IPS-18c (cell line): Measurements from ENCODE around the gene HYDIN.

ENCODE experiments used
- H3K4me3 ChIP-seq: 2 replicates; pipeline ENCODE4 v1.7.0; 2013; ENCODE audit warnings: low read depth, mild to moderate bottlenecking, low read length, moderate library complexity; ENCODE audit not compliant: insufficient read depth
- H3K9me3 ChIP-seq: one replicate; pipeline ENCODE4 v1.6.1; 2013; ENCODE audit warnings: mild to moderate bottlenecking, low read length, moderate library complexity; ENCODE audit not compliant: control insufficient read depth, insufficient read depth

Gene HYDIN

DNA sequence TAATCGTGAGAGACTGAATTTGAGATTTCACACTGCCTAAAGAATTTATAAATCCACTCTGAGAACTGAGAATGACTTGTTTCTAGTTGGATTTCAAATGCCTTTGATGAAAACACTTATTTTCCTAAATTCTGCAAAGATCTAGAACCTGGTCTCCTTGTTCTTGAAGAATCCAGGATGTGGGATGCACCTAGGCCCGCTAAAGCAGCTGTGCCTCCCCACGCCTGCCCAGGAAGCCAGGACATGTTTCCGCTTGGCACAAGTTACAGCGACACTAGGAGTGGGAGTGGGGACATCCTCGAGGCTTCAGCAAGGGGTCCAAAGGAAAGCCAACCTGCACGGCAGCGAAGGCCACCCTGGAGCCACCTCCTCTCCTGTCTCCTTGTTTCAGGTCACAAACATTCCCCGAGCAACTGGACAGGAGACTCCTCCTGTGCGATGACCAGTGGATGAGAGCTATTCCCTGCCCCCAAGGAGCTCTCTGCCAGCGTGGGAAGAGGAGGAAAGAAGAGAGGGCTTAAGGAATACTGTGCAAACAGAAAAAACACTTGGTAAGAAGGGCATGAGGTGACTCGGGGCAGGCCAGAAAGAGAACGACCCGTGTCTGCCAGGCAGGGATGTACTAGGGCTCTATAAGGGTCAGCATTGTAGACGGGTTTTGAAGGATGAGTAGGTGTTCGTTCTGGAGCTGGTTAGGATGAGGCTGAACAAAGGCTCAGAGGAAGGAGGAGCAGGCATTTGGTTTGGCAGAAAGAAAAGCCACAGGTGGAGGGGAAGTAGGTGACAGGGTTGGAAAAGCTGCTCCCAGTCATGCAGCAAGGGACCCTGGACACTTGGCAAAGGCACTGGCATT is 440.7 kb downstream of the HYDIN start:
- Histone ChIP-seq H3K4me3 (no peak overlapping the region), H3K9me3 (no peaks in the 10 kb centered on the region)

DNA sequence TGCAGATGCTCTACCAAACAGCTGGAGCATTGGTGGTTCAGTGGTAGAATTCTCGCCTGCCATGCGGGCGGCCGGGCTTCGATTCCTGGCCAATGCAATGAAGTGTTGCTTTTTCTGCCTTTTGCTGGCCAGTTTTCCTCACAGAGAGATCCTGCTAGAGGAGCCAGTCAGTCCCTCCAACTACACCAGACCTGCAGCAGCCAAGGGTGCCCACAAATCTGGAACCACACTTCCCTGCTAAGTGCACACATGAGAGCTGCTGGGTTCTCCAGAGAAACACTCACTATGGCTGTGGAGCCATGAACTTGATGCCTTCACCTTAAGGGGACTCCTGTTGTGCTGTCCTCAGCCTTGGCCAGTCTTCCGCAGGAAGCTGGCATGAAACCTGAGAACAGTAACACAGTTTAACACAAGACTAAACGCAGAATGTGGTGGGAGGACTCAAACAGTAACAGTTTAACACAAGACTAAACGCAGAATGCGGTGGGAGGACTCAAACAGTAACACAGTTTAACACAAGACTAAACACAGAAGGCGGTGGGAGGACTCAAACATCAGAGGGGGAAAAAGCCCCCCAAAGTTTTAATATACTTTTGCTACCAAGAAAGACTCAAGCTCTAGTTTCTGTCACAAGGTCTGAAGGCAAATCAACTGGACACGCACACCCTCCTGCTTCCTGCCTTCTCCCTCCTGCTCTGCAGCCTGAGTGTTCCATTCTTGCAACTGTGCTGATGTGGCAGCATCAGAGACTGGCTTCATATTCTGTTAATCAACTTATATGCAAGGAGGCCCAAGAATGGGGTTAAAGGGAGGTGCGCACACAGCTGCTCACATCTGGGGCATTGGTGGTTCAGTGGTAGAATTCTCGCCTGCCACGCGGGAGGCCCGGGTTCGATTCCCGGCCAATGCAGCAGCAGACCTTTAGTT is 441.6 kb downstream of the HYDIN start:
- Histone ChIP-seq H3K9me3 (no peaks in the 10 kb centered on the region), H3K4me3 (no peak overlapping the region)

DNA sequence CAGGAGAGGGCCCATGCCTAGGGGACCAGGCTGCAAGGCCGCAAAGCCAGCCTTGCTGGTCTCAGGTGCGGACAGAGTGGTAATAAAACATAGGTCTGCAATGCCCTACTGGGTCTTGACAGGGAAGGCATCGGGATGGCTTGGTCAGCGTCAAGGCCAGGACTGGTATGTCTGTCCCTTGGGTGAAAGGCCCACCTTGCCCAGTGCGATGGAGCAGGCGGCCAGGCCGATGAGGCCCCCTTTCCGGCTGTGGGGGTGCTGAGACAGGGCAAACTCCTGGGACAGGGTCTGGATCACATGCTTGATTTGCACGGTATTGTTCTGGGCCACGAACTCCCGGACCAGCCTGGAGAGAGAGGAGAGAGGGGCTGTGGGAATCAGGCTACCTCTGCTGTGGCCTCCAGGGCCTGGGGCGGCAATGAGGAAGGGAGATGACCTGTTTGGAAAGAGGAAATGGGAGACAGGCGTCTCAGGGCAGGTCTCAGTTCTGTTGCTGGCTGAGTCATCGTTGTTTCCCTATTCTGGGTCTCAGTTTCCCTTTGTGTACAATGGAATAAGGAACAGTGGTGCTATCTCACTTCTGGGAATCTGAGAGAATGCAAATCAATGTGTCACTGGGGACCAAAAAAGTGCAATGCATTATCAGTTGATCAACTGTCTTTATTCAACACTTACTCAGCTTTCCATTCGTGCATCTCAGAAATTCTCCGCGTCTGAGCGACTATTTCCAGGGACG is 444.3 kb downstream of the HYDIN start:
- Histone ChIP-seq H3K9me3 (no peaks in the 10 kb centered on the region), H3K4me3 (no peak overlapping the region)

DNA sequence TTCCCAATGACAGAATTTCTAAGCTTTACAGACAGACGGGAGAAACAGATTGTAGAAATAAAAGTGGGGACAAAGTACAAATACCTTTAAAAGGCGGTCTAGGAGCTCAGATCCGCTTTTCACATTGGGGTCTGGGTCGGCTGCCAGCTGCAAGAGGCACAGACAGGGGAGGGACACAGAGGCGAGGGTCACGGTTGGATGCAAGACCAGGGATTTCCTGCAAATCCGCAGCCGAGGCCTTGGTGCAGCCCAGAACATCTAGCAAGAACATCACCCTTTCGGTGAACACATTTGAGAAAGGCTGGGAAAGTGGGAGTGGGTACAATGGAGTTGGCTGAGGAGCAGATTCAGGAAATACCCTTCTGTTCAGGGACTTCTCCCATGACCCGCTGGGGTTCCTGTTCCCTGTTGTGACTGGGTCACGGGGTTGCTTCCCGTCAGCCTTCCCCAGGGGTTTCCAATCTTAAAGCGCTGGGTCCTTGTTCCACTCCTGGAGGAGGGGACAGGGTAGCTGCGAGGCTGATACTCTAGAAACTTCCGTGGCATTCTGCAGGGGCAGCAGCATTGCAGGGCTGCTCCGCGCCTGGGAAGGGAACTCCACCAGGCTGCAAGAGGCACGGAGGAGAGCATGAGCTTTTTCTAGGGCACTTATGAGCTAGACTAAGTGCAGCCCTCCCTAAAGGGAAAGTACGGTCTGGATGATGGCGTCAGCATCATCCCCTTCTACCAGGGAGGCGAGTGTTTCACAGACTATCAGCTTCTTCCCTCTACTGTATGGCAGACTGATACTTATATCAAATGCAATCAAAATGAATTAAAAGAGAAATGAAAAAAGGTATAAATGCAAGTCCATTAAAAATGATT is 445.6 kb downstream of the HYDIN start:
- Histone ChIP-seq H3K4me3 (no peak overlapping the region), H3K9me3 (no peaks in the 10 kb centered on the region)

DNA sequence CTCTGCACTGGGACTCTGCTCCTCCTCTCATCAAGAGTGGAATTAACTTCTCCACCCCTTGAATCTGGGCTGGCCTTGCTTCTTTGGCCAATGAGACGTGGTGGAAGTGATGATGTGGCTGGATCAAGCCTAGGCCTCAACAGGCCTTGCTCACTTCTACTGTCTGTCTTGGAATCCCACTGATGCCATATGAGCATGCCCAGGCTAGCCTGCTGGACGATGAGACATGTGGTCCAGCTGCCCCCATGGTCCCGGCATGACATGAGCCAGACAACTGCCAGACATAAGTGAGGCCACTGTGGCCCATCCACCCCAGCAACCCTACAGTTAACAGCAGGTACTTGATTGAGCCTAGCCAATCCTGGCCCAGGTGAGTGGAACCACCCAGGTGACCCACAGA is 448.3 kb downstream of the HYDIN start:
- Histone ChIP-seq H3K9me3 (no peaks in the 10 kb centered on the region), H3K4me3 (no peak overlapping the region)

DNA sequence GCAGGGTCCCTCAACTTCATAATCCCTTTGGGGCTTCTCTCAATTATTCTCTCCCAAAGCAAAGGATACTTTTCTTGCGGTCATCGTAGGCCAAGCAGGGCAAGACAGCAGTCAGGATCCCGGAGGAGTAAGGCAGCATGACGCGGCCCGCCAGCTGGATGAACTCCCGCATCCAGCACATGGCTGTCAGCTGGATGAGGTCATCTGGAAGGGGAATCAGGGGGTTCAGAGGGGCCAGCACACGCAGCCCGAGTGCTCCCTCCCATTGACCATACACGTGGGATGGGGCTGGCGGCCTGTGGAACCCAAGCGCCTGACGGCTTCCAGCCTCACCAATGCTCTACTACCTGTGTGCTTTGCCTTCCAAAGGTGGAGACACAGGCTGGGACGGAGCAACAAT is 448.7 kb downstream of the HYDIN start:
- H3K9me3 ChIP-seq: no peaks in the 10 kb centered on the region
- no peak overlapping the region for H3K4me3 ChIP-seq

DNA sequence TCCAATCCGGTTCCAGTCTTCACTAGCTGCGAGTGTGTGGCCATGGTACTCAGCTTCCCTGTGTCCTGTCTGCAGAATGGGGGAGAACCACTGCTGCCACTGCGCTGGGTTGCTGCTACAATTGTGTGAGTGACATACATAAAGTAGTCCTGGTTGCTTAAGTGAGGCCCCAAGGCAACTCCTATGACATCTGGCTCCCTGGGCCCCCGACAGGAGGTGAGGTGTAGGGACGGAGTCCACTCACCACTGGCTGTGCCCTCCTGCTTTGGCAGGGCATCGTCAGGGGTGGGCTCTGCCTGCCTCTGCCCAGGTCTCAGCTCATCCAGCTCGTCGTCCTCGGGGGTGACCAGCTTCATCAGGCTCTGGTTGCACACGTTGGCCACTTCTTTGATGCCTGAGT is 450.0 kb downstream of the HYDIN start:
- Histone ChIP-seq H3K4me3 (no peak overlapping the region), H3K9me3 (no peaks in the 10 kb centered on the region)

DNA sequence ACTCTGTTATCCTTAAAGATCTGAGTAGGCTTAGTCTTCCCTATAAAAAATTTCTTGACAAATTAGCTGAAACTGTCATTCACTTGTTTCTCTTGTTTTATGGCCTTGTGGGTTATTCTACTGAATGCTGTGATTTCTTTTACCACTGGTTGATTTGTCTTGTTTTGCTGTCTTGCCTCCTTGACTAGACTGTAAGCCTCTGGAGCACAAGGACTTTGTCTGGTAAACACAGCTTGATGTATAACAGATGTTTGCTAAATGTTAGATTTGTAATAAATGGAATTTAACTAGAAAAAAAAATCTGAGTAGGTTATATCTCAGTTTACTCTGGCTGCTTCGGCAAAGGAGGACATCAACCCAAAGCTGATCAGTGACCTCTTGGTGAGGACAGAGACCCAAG is 451.2 kb downstream of the HYDIN start:
- H3K4me3 ChIP-seq: no peak overlapping the region
- no peaks in the 10 kb centered on the region for H3K9me3 ChIP-seq

DNA sequence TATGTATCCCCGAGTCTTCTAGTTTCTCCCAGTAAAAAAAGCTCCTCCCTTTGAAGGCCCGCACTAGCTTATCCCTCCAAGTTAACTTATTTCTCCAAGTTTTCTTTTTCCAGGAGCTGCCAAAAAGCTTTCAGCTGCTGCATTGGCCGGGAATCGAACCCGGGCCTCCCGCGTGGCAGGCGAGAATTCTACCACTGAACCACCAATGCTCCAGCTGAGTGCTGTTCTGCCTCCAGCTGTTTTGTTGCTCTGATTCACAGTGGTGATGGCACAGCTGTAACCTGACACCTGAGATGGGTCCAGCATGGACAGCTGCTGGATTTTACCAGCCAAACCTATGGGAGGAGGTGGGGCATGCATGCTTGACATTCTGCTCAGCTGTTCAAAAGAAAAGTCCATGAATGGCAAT is 451.6 kb downstream of the HYDIN start:
- Histone ChIP-seq H3K4me3 (no peak overlapping the region), H3K9me3 (no peaks in the 10 kb centered on the region)

DNA sequence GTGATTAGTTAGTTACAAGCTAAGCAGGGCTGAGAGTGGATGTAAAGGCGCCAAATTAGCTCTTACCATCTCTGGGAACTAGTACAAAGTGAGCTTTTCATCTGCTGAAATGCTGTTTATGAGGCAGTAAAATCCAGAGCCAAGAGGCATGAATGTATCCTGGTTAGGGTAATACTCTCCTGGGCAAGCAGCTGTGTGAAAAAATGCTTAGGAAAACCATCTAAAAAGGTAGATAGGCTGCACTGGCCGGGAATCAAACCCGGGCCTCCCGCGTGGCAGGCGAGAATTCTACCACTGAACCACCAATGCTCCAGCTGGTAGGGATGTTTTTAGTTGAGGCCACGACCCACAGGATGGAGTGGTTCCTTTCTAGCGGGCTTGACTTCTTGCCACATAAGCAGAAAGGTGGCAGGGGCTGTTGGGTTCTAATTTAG is 452.5 kb downstream of the HYDIN start:
- Histone ChIP-seq H3K4me3 (no peak overlapping the region), H3K9me3 (no peaks in the 10 kb centered on the region)

DNA sequence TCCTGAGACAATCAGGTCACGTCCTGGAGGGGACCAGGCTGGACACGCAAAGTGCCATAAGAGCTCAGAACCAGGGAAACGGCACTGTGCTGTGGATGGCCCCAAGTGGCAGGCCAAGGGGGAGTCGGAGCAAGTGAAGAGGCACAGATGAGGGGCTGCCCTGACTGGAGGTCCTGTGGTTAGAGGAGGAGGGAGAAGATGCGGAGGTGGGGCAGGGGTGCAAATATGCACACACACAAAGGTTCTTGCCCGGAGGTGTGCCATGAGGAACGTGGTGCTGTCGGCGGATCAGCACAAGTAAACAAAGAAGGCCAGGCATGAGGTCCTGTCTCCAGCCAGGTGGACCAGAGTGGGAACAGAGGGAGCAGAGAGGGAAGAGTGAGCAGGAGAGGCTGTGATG is 453.0 kb downstream of the HYDIN start:
- no peak overlapping the region for H3K4me3 ChIP-seq
- no peaks in the 10 kb centered on the region for H3K9me3 ChIP-seq

DNA sequence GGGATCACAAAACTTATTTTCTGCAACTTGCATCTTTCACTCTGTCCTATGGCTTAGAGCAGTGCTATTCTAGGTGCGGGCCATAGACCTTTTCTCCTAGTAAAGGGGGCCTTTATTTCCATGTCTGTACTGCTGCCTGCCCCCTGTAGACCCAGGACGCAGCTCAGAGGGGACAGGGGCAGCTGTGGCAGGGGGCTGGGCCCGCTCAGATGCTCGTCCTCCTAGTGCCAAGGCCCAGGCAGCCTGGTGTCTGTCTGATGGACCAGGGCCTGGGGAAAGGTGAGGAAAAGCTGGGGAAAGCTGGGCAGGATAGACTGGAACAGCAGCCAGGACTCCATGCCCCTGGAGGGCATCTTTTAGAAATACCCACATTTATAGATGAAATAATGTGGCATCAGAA is 455.1 kb downstream of the HYDIN start:
- H3K9me3 ChIP-seq: no peaks in the 10 kb centered on the region
- H3K4me3 ChIP-seq: no peak overlapping the region

DNA sequence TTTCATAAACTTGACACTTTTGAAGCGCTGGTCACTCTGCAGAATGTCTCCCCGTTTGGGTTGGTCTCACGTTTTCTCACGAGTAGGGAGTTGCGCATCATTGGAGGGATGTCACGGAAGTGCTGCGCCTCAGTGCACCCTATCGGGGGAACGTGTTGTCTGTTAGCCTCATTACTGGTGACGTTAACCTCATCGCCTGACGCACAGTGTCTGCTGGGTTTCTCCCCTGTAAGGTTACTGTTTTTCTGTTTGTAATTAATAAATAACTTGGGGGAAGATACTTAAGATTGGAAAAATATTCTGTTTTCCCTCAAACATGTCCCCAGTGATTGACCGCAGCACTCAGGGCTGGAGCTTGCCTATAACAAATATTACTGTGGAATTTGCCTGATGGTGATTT is 456.3 kb downstream of the HYDIN start:
- H3K9me3 ChIP-seq: no peaks in the 10 kb centered on the region

DNA sequence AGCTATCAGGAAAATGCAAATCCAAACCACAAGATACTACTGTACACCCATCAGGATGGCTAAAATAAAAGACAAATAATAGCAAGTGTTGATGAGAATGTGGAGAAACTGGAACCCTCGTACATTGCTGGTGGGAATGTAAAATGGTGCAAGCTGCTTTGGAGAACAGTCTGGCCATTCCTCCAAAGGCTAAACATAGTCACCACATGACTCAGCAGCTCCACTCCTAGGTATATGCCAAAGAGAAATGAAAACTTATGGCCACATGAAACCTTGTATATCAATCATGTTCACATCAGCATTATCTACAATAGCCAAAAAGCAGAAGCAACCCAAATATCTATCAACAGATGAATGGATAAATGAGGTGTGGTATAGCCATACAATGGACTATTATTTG is 458.0 kb downstream of the HYDIN start:
- H3K4me3 ChIP-seq: no peak overlapping the region
- H3K9me3 ChIP-seq: no peaks in the 10 kb centered on the region

More for the DNA sequence above, 456.3 kb downstream of the HYDIN start:
- H3K4me3 ChIP-seq: no peak overlapping the region

DNA sequence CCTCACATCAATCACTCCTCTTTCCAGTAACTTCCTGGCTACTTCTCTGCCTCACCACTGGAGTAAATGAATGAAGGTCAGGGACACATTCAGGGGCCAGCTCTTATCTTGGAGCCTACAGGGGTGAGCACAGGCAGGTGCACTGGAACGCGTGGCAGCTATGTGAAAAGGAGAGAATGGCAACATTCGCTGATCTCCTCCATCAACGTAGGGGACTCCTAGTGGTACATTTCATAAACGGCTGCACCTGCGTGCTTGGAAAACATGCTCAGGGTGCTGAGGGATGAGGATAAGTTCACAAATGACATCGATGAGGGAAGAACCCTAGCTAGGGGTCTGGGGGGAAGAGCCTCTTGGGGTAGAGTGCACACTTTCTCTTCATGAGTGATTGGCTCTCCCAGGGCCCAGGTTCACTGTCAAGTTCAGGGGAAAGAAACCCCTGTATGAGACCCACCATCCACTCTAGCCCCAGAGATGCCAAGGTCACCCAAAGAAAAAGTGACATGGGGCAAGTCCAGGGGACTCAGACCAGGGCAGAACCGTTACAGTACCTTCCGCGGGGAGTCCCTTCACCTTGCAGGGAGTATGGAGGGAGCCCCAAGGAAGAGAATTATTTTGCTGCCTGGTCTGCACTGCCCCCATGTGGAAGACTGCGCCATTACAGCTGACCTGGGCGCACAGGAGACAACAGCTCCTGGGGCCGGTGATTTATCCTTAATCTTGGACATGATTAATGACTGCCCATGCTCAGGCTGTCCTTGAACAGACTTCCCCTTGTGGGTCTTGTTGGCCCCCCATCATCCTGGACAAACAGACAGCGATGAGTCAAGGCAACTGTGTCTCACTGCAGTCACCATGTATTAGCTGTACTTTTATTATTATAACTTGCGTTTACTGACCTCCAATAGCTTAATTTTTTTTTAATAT is 459.6 kb downstream of the HYDIN start:
- H3K4me3 ChIP-seq: no peak overlapping the region
- no peaks in the 10 kb centered on the region for H3K9me3 ChIP-seq

DNA sequence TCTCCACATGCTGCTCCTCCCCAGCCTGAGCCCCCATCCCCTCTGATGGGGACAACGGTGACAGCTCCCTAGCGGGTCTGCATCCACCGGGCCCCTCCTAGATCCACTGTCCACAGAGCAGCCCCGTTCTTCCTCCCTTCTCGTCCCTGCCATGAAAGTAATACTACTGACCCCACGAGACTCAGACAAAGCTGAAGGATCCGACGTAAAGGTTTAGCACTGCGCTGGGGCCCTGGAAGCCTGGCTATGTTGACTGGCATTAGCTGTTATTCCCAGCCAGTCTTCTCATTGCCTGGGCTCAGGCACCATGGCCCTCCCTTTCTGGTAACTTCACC is 460.3 kb downstream of the HYDIN start:
- Histone ChIP-seq H3K4me3 (no peak overlapping the region), H3K9me3 (no peaks in the 10 kb centered on the region)
